GM19043 (cell line): ENCODE measurements around the gene AHCYL1.

Experiments
- ATAC-seq: cut with Tn5 transposase; IDR thresholded peaks from one replicate; pipeline ENCODE4 v1.9.1; 2021; ENCODE audit warnings: low read depth; ENCODE audit not compliant: unreplicated experiment

The AHCYL1 gene

GRCh38 chr1:109975718-109976117 lies 8.8 kb upstream of the AHCYL1 start:
- no peak for ATAC-seq

DNA sequence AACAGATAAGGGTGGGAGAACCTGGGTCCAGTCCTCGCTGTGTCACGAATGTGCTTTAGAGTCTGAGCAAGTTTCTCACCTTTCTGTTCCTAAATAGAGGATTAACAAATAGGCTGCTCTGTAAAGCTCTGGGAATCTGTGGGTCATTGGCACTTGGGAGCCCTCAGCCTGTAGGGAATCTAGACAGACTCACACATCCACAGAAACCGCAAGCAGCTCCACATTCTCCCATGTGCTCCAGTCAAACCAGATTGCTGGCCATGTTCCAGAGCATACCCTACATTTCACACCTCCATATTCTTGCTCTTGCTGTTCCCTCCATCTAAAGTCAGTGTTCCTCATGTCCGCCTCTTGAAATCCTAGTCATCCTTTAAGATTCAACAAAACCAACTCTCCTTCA lies 7.8 kb upstream of the AHCYL1 start:
- ATAC-seq, result no peak

DNA sequence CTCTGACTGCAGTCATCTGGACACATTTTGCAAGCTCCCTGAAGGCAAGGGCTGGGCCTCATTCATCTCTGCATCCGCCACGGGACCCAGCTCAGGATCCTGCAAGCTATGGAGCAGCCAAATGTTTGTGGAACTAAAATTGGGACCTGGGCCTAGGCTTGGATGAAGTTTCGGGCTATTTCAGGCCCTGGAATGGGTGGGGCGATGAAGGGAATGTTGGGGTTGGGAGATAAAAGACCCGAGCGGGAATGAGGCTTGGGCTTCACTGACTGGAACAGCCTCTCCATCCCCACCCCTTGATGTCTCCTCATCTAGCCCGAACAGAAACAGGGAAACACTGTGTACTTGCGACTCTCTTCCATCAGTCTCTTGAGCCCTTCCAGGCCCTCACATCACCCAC lies 7.3 kb upstream of the AHCYL1 start:
- ATAC-seq, result no peak

- no peak for ATAC-seq
Observed at GRCh38 chr1:109977657-109978378, 6.7 kb upstream of the AHCYL1 start.

DNA sequence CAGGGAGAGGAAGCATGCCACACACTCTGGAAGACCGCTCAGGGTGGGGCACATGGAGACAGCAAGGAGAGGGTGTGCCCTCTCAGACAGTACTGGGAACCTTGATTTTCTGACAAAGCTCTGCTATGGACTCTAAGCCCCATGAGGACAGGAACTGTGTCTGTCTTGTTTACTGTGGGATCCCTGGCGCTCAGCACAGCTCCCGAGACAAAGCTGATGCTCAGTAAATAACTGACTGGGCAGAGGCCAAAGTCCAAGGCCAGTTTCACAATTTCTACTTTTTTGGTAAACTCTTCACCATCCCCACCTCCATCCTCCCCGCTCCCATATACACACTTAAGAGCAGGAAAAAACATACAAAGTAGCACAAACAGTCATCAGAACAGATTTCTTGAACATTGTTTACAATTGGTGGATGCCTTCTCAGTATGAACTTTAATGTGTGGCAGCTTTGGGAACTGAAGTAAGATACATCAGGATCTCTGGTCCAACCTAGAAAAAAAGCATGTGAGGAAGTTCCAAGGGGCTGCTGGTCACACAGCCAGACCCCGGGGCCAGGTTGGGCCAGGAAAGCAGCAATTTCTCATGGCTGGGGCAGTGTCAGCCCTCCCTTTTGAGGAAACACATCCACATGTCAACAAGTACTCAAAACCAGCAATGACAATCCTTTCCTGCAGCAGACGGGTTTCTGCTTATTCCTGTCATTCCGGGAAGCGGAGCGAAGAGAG lies 5.6 kb upstream of the AHCYL1 start:
- no peak for ATAC-seq

GRCh38 chr1:109979489-109980091 lies 5.0 kb upstream of the AHCYL1 start:
- ATAC-seq, result no peak

GRCh38 chr1:109980324-109981003 lies 4.1 kb upstream of the AHCYL1 start:
- ATAC-seq, result no peak

DNA sequence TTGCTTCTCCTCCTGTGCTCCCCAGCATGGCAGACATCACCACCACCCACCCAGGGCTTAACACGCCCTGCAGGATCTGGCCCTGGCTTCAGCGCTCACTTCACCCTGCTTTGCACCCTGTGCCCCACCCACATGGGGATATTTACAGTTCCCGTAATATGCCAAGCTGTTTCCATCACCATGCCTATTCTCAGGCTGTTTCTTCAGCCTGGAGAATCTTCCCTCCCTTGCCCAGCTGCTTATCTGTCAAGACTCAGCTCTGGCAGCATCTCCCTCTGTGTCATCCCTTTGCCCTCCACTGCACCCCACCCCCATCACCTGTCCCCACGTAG lies 3.6 kb upstream of the AHCYL1 start:
- ATAC-seq, result no peak

DNA sequence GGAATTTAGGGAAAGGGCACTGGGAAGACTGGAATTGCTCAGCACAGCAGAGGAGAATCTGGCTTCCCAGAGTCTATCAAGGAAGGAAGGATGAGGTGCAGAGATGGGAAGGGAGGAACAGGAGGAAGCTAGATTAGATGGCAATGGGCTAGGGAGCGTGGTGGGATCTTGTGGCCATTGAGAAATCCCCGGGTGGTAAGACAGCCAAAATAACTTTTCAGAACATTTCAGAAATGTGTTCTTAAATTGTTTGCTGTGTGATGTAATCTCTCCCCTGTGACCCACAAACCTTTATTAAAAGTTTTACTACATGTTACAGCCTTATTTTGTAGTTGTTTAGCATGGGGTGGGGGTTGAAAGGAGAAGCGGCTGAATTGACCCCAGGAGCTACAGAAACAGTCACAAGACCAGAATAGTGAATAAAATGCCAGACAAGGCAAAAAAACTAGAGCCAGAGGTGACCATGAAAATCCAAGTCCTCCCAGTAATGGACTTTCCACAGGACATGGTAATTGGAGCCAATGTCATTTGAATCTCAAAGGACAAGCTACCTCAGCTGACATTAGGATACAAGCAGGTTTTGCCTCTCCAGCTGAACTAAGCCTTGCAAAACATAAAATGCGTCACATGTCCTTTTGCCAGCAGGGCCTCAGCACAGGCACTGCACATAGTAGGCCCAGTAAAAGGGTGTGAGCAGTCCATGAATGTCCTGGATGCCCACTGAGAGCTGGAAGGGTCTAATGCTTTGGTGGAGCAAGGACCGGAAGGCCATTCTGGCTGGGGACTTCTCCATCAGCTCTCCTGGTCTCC lies 980 bp upstream of the AHCYL1 start:
- no peak for ATAC-seq

- ATAC-seq, result no peak
Observed at GRCh38 chr1:109984190-109984455, 442 bp upstream of the AHCYL1 start.

- no peak for ATAC-seq
Observed at GRCh38 chr1:109985247-109986053, 885 bp downstream of the AHCYL1 start.

- no peak for ATAC-seq
Observed at GRCh38 chr1:109986054-109986444, 1.5 kb downstream of the AHCYL1 start.

DNA sequence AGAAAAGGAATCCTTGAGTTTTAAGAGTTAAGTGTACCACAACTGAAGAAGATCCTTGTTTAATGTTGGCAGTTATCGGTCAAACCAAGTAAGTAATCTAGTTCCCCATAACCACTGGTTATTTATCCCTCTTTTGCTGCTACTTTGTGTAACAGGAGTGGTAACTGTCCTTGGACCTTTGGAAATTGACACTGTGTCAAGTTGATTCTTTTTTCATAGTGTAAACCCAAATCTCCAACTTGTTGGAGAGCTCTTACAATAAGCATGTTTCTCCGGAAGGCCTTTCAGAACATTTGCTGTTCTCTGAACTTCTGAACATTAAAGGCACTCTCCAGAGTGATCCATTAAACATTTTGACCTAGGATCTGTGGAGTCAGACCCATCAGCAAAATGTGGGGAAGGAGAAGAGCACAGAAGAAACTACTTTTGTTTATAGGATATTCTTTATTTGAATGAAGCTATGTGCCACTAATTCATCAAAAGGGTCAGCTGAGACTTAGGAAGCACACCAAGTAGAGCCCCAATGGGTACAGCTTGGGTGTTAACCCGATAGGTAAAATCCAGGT lies 3.9 kb downstream of the AHCYL1 start:
- no peak for ATAC-seq

GRCh38 chr1:109989506-109990301 lies 5.1 kb downstream of the AHCYL1 start:
- no peak for ATAC-seq

DNA sequence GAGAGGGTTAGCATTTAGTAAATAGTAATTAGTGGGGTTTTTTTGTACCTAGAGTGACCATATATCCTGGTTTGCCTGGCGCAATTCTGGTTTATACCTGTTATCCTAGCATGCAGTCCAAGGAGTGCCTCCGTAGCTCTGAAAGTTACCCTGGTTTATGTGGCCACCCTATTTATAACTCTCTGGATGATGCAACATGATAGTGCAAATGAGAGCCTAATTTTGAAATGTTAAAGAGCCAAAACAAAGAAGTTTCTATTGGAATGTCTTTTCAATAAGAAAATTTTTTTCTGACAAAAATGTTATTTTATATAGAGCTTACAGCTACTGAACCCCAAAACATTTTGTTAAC lies 5.7 kb downstream of the AHCYL1 start:
- ATAC-seq, result no peak

- no peak for ATAC-seq
Observed at GRCh38 chr1:109991400-109991925, 6.9 kb downstream of the AHCYL1 start.

DNA sequence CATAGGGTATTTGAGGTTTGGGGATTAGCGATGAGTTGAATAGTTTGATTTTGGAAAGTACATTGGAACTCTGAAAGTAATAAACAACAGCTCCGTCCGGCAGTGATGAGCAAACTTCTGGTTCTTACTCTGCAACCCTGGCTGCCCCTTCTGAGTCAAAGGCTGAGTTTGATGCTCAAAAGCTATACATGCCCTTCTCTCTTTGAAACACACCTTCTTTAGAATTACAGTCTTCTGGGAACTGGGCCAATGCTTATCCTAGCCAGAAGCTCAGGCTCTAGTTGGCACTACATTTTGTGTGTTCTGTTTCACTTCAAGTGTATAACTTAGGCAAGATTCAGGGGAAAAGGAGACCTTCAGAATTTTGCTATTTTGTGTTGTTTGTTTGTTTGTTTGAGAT lies 9.3 kb downstream of the AHCYL1 start:
- ATAC-seq, result no peak

GRCh38 chr1:109994654-109995053 lies 10.1 kb downstream of the AHCYL1 start:
- ATAC-seq, result no peak

DNA sequence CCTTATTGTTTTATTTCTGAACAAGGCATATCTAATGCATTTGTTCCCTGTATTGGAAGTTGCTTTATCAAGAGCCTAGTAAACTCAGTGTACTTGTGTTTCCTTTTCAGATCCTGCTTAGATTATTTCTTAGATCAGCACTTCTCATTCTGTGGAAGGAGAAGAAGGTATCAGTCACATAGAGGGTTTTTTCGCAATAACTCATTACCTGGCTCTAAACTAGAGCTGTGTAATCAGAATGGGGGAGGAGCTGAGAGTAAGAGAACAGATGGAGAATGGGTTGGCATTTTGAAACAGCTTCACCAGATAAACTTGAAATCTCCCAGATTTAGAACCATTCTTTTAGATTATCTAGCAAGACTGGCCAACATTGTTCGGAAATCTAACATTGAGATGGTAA lies 11.0 kb downstream of the AHCYL1 start:
- ATAC-seq, result no peak
